HFFc6 (cell line): ENCODE results near the gene LRIG1. TPM values are rescaled to one million over a fixed set of nuclear protein-coding genes. Genes with fewer than 3 reads are reported as not detected.

Experiments
- DNase-seq: peaks from one replicate; pipeline ENCODE4 v3.0.0-alpha.2; 2018
- H3K27ac Mint-ChIP-seq: 2 replicates; pipeline ENCODE4 v1.8.0; 2020; ENCODE audit warnings: mild to moderate bottlenecking, mixed read lengths
- H3K27me3 Mint-ChIP-seq: 2 replicates; pipeline ENCODE4 v1.8.0; 2021; ENCODE audit warnings: mild to moderate bottlenecking, moderate library complexity, mixed read lengths; ENCODE audit not compliant: insufficient read depth
- H3K36me3 Mint-ChIP-seq: 2 replicates; pipeline ENCODE4 v1.8.0; 2021; ENCODE audit warnings: low read depth, mixed read lengths
- H3K4me1 Mint-ChIP-seq: 2 replicates; pipeline ENCODE4 v1.8.0; 2020; ENCODE audit warnings: low read depth, mixed read lengths
- H3K4me3 Mint-ChIP-seq: 2 replicates; pipeline ENCODE4 v1.8.0; 2020; ENCODE audit warnings: mild to moderate bottlenecking, moderate library complexity, mixed read lengths
- H3K9me3 Mint-ChIP-seq: 2 replicates; pipeline ENCODE4 v1.8.0; 2020; ENCODE audit warnings: mild to moderate bottlenecking, mixed read lengths
- total RNA-seq, 6 experiments: library from RNA; stranded (reverse); fragmentation: NEBNext Ultra II Directional; extraction: Animal tissue kit (Norgen Biotek cat#: 25700); gene quantifications; 2 replicates in 1 of 6; 3 replicates in 5 of 6; pipeline ENCODE4 v1.2.3, GENCODE V29; 2021
- TF ChIP-seq, protein P1 (sequence below): fragments of 200-600 bp; sonication (generic); IDR thresholded peaks from 2 replicates; pipeline ENCODE4 v1.5.0; 2021; ENCODE audit warnings: antibody characterized with exemption, mild to moderate bottlenecking

LRIG1 gene
- total RNA-seq, 6 experiments from 2014 or later = 1.7 to 2.7 (median 2.2) TPM

DNA sequence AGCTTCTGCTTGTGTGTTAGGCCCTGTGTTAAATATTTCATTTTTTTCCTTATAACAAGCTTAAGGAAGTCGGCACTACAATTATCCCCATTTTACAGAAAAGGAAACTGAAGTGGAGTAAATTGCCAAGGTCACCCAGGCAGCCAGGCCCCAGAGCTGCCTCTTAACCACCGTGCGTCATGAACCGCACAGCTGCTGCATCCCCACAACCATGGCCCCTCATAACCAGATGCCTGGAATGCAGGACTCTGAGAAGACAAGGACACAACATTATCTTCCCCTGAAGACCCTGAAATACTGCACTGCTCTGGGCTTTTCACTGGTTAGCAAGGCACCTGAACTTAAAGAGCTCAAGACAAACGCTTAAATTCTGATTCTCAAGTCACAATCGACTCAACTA lies 14.6 kb downstream of the LRIG1 start:
- H3K36me3 Mint-ChIP-seq = no peaks in the 10 kb centered on the region
- H3K9me3 Mint-ChIP-seq = no peaks in the 10 kb centered on the region
- no peak overlapping the region for H3K27ac Mint-ChIP-seq
- TF ChIP-seq, protein P1, sequence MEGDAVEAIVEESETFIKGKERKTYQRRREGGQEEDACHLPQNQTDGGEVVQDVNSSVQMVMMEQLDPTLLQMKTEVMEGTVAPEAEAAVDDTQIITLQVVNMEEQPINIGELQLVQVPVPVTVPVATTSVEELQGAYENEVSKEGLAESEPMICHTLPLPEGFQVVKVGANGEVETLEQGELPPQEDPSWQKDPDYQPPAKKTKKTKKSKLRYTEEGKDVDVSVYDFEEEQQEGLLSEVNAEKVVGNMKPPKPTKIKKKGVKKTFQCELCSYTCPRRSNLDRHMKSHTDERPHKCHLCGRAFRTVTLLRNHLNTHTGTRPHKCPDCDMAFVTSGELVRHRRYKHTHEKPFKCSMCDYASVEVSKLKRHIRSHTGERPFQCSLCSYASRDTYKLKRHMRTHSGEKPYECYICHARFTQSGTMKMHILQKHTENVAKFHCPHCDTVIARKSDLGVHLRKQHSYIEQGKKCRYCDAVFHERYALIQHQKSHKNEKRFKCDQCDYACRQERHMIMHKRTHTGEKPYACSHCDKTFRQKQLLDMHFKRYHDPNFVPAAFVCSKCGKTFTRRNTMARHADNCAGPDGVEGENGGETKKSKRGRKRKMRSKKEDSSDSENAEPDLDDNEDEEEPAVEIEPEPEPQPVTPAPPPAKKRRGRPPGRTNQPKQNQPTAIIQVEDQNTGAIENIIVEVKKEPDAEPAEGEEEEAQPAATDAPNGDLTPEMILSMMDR = no peak
- H3K27me3 Mint-ChIP-seq = peaks cover 3% of the 10 kb centered on the region
- H3K4me3 Mint-ChIP-seq = no peak overlapping the region
- DNase-seq = no peak
- H3K4me1 Mint-ChIP-seq = peaks cover 29% of the 10 kb centered on the region

DNA sequence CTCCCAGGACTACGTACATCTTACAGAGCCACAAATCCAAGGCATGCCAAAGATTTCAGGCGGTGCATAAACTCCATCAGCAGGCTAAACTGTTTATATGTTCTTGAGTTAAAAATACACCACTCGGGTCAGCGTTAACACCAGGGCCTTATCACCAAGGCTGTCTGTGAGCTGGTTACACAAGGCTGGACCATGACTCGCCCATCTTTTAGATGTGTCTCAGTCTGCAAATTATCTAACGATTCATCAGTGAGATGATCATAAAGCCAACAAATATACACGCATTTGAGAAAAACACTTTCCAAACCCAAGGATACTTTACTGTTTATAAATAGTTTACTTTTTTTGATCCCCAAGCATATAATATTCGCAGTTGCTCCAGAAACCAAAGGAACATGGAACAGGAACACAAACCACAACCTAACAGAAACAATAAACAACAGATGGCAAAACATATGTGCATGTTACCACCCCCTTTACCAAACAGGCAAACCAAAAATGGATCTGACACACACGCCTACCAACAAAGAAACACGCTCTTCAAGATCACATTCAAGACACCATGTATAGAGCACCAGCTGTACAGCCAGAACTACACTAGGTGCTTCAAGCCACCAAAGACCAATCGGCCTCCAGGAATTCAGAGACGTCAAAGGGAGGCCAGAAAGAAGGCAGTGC lies 15.4 kb downstream of the LRIG1 start:
- peaks cover 3% of the 10 kb centered on the region for H3K27me3 Mint-ChIP-seq
- peak; percentile 40 for DNase-seq
- TF ChIP-seq, protein P1 = no peak
- H3K27ac Mint-ChIP-seq = no peak overlapping the region
- no peaks in the 10 kb centered on the region for H3K36me3 Mint-ChIP-seq
- peaks cover 34% of the 10 kb centered on the region for H3K4me1 Mint-ChIP-seq
- no peaks in the 10 kb centered on the region for H3K9me3 Mint-ChIP-seq
- no peak overlapping the region for H3K4me3 Mint-ChIP-seq

DNA sequence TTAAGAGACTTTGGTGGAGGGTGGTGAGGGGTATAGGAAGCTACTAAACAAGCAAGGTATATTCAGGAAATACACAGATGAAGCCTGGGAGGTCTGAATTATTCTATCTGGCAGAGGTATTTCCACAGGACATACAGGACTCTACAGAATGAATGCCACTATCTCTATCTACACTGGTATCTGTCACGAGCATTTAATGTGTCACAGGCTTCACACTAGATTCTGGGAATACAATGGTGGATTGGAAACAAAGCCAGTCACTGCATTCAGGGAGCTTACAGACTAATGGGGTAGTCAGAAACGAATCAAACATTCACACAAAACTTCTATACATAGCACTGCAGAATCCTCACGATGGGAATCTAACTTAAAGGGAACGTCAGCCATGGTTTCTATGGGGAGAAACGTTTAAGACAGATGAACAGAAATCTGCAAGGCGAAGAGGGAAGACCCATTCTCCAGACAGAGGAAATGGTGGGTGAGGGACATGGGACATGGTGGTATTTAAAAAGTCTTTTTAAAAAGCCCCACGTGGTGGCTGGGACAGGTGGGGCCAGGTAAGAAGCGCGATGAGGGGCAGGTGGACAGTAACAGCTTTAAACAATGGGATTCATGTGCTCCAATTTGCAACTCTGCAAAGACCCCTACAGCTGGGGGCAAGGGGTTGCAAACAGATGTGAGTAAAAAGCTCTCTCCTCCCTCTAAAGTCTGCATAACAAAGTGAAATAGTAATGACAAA lies 16.5 kb downstream of the LRIG1 start:
- no peaks in the 10 kb centered on the region for H3K36me3 Mint-ChIP-seq
- no peak overlapping the region for H3K4me3 Mint-ChIP-seq
- no peaks in the 10 kb centered on the region for H3K9me3 Mint-ChIP-seq
- peaks cover 37% of the 10 kb centered on the region for H3K4me1 Mint-ChIP-seq
- H3K27ac Mint-ChIP-seq = no peak overlapping the region
- TF ChIP-seq, protein P1 = no peak
- H3K27me3 Mint-ChIP-seq = peaks cover 3% of the 10 kb centered on the region
- DNase-seq = no peak

DNA sequence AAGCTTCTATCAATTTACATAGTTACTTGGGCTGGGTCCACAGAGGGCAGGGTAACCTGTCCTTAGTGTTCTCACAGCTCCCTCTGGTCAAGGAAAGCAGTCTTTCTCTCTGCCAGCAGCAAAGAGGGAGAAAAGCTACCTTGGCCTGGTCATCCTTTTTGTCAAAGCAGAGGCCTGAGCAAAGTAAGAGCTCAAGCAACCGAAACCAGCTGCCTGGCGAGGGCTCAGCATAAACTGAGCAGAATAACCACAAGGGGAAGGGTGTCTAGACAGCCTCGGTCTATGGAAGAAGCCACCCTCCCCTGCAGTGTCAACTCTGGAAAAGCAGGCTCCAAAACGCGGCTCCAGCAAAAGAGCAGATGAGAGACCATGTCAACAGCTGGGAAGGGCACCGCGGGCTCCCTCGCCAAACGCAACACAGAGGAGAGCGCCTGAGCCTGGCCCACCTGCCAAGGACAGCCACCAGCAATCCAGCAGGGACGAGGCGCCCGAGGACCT lies 17.4 kb downstream of the LRIG1 start:
- TF ChIP-seq, protein P1 = no peak
- Mint-ChIP-seq H3K27ac (no peak overlapping the region), H3K9me3 (no peaks in the 10 kb centered on the region), H3K27me3 (peaks cover 7% of the 10 kb centered on the region), H3K4me1 (peaks cover 37% of the 10 kb centered on the region), H3K36me3 (no peaks in the 10 kb centered on the region), H3K4me3 (no peak overlapping the region)
- DNase-seq = no peak

DNA sequence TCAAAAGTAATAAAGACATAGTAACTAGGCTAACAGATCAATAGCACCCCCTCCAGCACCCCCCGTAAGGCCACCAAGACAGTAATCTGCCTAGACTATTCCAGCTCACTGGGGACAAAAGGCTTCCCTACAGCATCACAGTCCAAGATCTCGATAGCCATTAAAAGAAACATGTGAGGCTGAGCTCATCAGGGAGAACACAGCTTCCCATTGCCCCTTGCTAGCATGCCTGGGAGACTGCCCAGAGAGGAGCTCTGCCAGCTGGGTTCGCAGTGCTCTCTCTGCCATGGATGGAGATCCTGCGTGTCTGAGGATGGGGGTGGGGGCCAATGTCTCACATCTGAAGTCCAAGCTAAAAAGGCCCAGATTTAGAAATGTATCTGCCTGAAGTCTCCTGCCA lies 17.8 kb downstream of the LRIG1 start:
- Mint-ChIP-seq H3K27ac (no peak overlapping the region), H3K27me3 (peaks cover 7% of the 10 kb centered on the region), H3K4me1 (peaks cover 37% of the 10 kb centered on the region), H3K9me3 (no peaks in the 10 kb centered on the region), H3K4me3 (no peak overlapping the region), H3K36me3 (no peaks in the 10 kb centered on the region)
- TF ChIP-seq, protein P1 = no peak
- no peak for DNase-seq
